Progenitor cell of endocrine pancreas (in vitro differentiated cells): ENCODE results near the gene SLC12A4. TPM values are rescaled to one million over a fixed set of nuclear protein-coding genes. Genes with fewer than 3 reads are reported as not detected.
A peak's percentile ranks its signal among the peaks of the same experiment; 100 is the strongest.
"Not testable (repeated sequence)": the region's sequence is repeated elsewhere in the genome, so short reads cannot be mapped to it uniquely, and the experiment has no call there.

Experiments
- DNase-seq: peaks from one replicate; pipeline ENCODE4 v3.0.0; 2021; ENCODE audit warnings: low spot score; ENCODE audit not compliant: unreplicated experiment
- H3K27ac Mint-ChIP-seq: 2 replicates; pipeline ENCODE4 v1.8.0; 2021; ENCODE audit warnings: mild to moderate bottlenecking, moderate library complexity, mixed read lengths
- H3K27me3 Mint-ChIP-seq: 2 replicates; pipeline ENCODE4 v1.8.0; 2021; ENCODE audit warnings: mixed read lengths
- H3K36me3 Mint-ChIP-seq: 2 replicates; pipeline ENCODE4 v1.8.0; 2022; ENCODE audit warnings: mixed read lengths; ENCODE audit not compliant: insufficient read depth
- H3K4me1 Mint-ChIP-seq: 2 replicates; pipeline ENCODE4 v1.8.0; 2021; ENCODE audit warnings: low read depth, mixed read lengths
- H3K4me3 Mint-ChIP-seq: 2 replicates; pipeline ENCODE4 v1.8.0; 2021; ENCODE audit warnings: low read depth, mild to moderate bottlenecking, moderate library complexity, mixed read lengths
- H3K9me3 Mint-ChIP-seq: 2 replicates; pipeline ENCODE4 v1.8.0; 2021; ENCODE audit warnings: low read depth, mixed read lengths
- CTCF ChIP-seq: fragments of 200-600 bp; sonication (generic); IDR thresholded peaks from one replicate; pipeline ENCODE4 v1.5.0; 2021; ENCODE audit warnings: antibody characterized with exemption, mild to moderate bottlenecking; ENCODE audit not compliant: unreplicated experiment
- total RNA-seq: library from RNA; stranded (reverse); gene quantifications from 2 replicates; pipeline ENCODE4 v1.2.1, GENCODE V29; 2021

The SLC12A4 gene
- total RNA-seq, 1 donor from 2014 or later: 74.3 TPM

DNA sequence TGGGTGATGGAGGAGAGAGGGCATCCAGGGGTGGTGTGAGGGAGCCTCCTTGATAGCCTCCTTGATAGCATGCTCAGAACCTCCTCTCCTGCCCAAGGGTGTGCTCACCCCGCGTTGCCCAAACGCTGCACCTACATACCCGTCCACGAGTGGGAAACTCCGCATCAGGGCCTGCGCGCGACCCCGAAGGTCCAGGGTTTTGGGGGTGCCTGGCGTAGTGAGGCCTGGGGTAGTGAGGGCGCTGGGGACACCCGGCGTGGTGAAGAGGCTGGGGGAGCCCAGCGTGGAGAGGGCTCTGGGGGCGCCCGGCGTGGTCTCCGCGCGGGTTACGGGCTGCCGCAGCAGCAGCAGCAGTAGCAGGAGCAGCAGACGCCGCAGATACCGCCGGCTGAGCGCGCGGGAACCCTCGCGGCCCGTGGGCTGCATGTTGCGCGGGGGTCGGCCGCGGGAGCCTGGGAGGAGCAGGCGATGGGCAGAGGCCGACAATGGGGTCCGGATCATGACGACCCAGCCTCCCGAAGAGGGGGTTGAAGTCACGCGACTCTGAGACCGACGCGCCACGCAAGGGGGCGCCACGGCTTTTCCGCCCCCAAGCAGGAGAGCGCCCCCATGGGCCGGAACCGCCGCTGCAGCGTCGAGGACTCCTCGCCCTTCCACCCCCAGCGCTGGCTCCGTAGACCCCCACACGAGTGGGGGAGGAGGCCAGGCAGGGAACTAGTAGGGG, 11.7 kb upstream of the SLC12A4 start, which contains the start of gene DPEP3:
Gene DPEP3, minus strand, starts transcription at position 545 of the 724 bp plus-strand sequence. Its CDS starts 119 bp downstream, at position 426.
- no peaks in the 10 kb centered on the region for H3K27me3 Mint-ChIP-seq
- no peak within 1 kb of the TSS for H3K27ac Mint-ChIP-seq
- TF ChIP-seq CTCF: peak; percentile 45
- no peak for DNase-seq
- H3K4me3 Mint-ChIP-seq: no peak within 1 kb of the TSS
- peaks cover 1% of the 10 kb centered on the region for H3K36me3 Mint-ChIP-seq
- H3K9me3 Mint-ChIP-seq: no peaks in the 10 kb centered on the region
- H3K4me1 Mint-ChIP-seq: peaks cover 7% of the 10 kb centered on the region

GRCh38 chr16:67977469-67978227, 9.2 kb upstream of the SLC12A4 start:
- Mint-ChIP-seq H3K27ac (no peak overlapping the region), H3K4me3 (no peak overlapping the region), H3K9me3 (no peaks in the 10 kb centered on the region), H3K27me3 (no peaks in the 10 kb centered on the region), H3K4me1 (no peaks in the 10 kb centered on the region), H3K36me3 (no peaks in the 10 kb centered on the region)
- no peak for TF ChIP-seq CTCF
- no peak for DNase-seq

GRCh38 chr16:67977005-67977404, 8.6 kb upstream of the SLC12A4 start:
- Mint-ChIP-seq H3K27me3 (no peaks in the 10 kb centered on the region), H3K9me3 (no peaks in the 10 kb centered on the region), H3K4me1 (no peaks in the 10 kb centered on the region), H3K36me3 (no peaks in the 10 kb centered on the region), H3K4me3 (no peak overlapping the region), H3K27ac (no peak overlapping the region)
- TF ChIP-seq CTCF: no peak
- DNase-seq: no peak

- no peaks in the 10 kb centered on the region for H3K27me3 Mint-ChIP-seq
- no peak for TF ChIP-seq CTCF
- H3K27ac Mint-ChIP-seq: peak overlapping the region; percentile 21
- DNase-seq: no peak
- no peaks in the 10 kb centered on the region for H3K36me3 Mint-ChIP-seq
- H3K9me3 Mint-ChIP-seq: no peaks in the 10 kb centered on the region
- no peaks in the 10 kb centered on the region for H3K4me1 Mint-ChIP-seq
- H3K4me3 Mint-ChIP-seq: no peak overlapping the region
Measured at GRCh38 chr16:67976205-67976604, 7.8 kb upstream of the SLC12A4 start.

- Mint-ChIP-seq H3K27ac (no peak overlapping the region), H3K4me1 (no peaks in the 10 kb centered on the region), H3K9me3 (no peaks in the 10 kb centered on the region), H3K36me3 (no peaks in the 10 kb centered on the region), H3K27me3 (no peaks in the 10 kb centered on the region), H3K4me3 (no peak overlapping the region)
- no peak for TF ChIP-seq CTCF
- no peak for DNase-seq
Measured at GRCh38 chr16:67975321-67976105, 7.1 kb upstream of the SLC12A4 start.

DNA sequence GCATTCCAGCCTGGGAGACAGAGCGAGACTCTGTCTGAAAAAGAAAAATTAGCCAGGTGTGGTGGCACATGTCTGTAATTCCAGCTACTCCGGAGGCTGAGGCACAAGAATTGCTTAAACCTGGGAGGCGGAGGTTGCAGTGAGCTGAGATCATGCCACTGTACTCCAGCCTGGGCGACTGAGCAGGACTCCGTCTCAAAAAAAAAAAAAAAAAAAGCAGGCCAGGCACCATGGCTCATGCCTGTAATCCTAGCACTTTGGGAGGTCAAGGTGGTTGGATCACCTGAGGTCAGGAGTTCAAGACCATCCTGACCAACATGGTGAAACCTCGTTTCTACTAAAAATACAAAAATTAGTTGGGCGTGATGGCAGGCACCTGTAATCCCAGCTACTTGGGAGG, 3.8 kb upstream of the SLC12A4 start:
- not testable (repeated sequence) for H3K27me3 Mint-ChIP-seq, H3K36me3 Mint-ChIP-seq, DNase-seq, H3K9me3 Mint-ChIP-seq, H3K4me3 Mint-ChIP-seq, H3K27ac Mint-ChIP-seq, H3K4me1 Mint-ChIP-seq
